ENCODE data around the gene AGTPBP1.

DNA sequence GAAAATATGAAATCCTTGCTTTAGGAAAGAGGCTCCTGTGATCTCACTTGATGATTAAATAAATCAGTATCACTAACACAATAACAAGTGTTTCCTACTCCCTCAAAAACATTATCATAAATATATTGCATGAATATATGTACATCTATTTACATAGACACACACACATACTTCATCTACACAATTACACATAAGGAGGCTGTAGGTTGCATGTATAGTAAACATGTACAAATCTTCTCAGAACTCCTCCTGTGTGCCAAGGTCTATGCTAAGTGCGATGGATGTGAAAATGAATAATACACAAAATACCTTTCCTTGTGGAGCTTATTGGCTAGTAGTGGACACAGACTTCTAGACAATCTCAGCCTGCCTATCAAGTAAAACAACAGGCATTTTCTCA lies 239.9 kb downstream of the AGTPBP1 start:
- TF ChIP-seq, protein P1, sequence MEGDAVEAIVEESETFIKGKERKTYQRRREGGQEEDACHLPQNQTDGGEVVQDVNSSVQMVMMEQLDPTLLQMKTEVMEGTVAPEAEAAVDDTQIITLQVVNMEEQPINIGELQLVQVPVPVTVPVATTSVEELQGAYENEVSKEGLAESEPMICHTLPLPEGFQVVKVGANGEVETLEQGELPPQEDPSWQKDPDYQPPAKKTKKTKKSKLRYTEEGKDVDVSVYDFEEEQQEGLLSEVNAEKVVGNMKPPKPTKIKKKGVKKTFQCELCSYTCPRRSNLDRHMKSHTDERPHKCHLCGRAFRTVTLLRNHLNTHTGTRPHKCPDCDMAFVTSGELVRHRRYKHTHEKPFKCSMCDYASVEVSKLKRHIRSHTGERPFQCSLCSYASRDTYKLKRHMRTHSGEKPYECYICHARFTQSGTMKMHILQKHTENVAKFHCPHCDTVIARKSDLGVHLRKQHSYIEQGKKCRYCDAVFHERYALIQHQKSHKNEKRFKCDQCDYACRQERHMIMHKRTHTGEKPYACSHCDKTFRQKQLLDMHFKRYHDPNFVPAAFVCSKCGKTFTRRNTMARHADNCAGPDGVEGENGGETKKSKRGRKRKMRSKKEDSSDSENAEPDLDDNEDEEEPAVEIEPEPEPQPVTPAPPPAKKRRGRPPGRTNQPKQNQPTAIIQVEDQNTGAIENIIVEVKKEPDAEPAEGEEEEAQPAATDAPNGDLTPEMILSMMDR (IDR thresholded peaks at IDR 0.05) = no peak
- TF ChIP-seq POLR2A (IDR thresholded peaks at IDR 0.05) = no peak
- TF ChIP-seq POLR2AphosphoS5 (IDR thresholded peaks at IDR 0.05) = no peak
